MM.1S (cell line): ENCODE results near the gene ADCY5.

Experiments
- CTCF ChIP-seq: fragments of 300-600 bp; sonication (generic); IDR thresholded peaks from 2 replicates; pipeline ENCODE4 v1.5.1; 2016; ENCODE audit warnings: antibody characterized with exemption, low read length, mixed read lengths
- EZH2 ChIP-seq: fragments of 300-600 bp; sonication (generic); optimal IDR thresholded peaks from 2 replicates; pipeline ENCODE3; 2017; ENCODE audit warnings: low read depth, mild to moderate bottlenecking, antibody characterized with exemption, low read length, mixed read lengths
- EZH2phosphoT487 ChIP-seq: fragments of 300-600 bp; sonication (generic); IDR thresholded peaks from 2 replicates; pipeline ENCODE4 v1.6.1; 2018; ENCODE audit warnings: antibody characterized with exemption, low read length

GRCh38 chr3:123285479-123285878, 163.4 kb downstream of the ADCY5 start:
- TF ChIP-seq CTCF (no peak), EZH2 (no peak), EZH2phosphoT487 (no peak)
